Loucy (cell line): Measurements from ENCODE around the gene RFNG.
A peak's percentile ranks its signal among the peaks of the same experiment; 100 is the strongest.

Experiments
- H2AFZ ChIP-seq: fragments of 200-600 bp; sonication (generic); 2 replicates; pipeline ENCODE4 v1.6.0; 2016; ENCODE audit warnings: antibody characterized with exemption, mild to moderate bottlenecking, low read length, moderate library complexity
- H3F3A ChIP-seq: fragments of 200-600 bp; 2 replicates; pipeline ENCODE4 v1.6.0; 2016; ENCODE audit warnings: antibody characterized with exemption, low read depth, mild to moderate bottlenecking
- H3K27me3 ChIP-seq: fragments of 200-600 bp; sonication (generic); 2 replicates; pipeline ENCODE4 v1.6.1; 2014; ENCODE audit warnings: low read length, mild to moderate bottlenecking; ENCODE audit not compliant: insufficient read depth, poor library complexity, severe bottlenecking
- H3K36me3 ChIP-seq: fragments of 200-600 bp; sonication (generic); 2 replicates; pipeline ENCODE4 v1.6.1; 2016; ENCODE audit warnings: low read length; ENCODE audit not compliant: insufficient read depth
- H3K4me1 ChIP-seq: fragments of 200-600 bp; sonication (generic); 2 replicates; pipeline ENCODE4 v1.5.1; 2014; ENCODE audit warnings: low read length, mild to moderate bottlenecking; ENCODE audit not compliant: insufficient read depth, poor library complexity, severe bottlenecking
- H3K4me2 ChIP-seq: fragments of 200-600 bp; sonication (generic); 2 replicates; pipeline ENCODE4 v1.6.0; 2014; ENCODE audit warnings: antibody characterized with exemption, low read length, low read depth, mild to moderate bottlenecking; ENCODE audit not compliant: poor library complexity, severe bottlenecking
- H3K4me3 ChIP-seq: fragments of 200-600 bp; sonication (generic); 2 replicates; pipeline ENCODE4 v1.5.1; 2014; ENCODE audit warnings: low read length, mild to moderate bottlenecking, mixed read lengths; ENCODE audit not compliant: poor library complexity, severe bottlenecking
- H3K79me2 ChIP-seq: fragments of 200-600 bp; sonication (generic); 2 replicates; pipeline ENCODE4 v1.6.1; 2014; ENCODE audit warnings: low read length; ENCODE audit not compliant: insufficient read depth
- H3K9ac ChIP-seq: fragments of 200-600 bp; sonication (generic); 2 replicates; pipeline ENCODE4 v1.6.0; 2014; ENCODE audit warnings: mild to moderate bottlenecking, low read depth, low read length, moderate library complexity; ENCODE audit not compliant: poor library complexity, severe bottlenecking
- H3K9me2 ChIP-seq: fragments of 200-600 bp; sonication (generic); replicated peaks from 2 replicates; pipeline ENCODE4 v1.6.1; 2016; ENCODE audit warnings: low read depth, low read length, mixed read lengths
- H3K9me3 ChIP-seq: fragments of 200-600 bp; sonication (generic); 2 replicates; pipeline ENCODE4 v1.6.1; 2014; ENCODE audit warnings: mild to moderate bottlenecking, antibody characterized with exemption, low read length, low read depth; ENCODE audit not compliant: insufficient read depth
- H4K20me1 ChIP-seq: fragments of 200-600 bp; sonication (generic); 2 replicates; pipeline ENCODE4 v1.6.0; 2014; ENCODE audit warnings: antibody characterized with exemption, low read length, mild to moderate bottlenecking; ENCODE audit not compliant: insufficient read depth, poor library complexity, severe bottlenecking
- CTCF ChIP-seq: fragments of 200-600 bp; sonication (generic); conservative IDR thresholded peaks from 2 replicates; pipeline ENCODE4 v1.5.1; 2014; ENCODE audit warnings: mild to moderate bottlenecking, antibody characterized with exemption, low read length
- EZH2phosphoT487 ChIP-seq: fragments of 200-600 bp; IDR thresholded peaks from 2 replicates; pipeline ENCODE4 v1.6.1; 2018; ENCODE audit warnings: antibody characterized with exemption, mild to moderate bottlenecking, moderate library complexity, borderline replicate concordance

The RFNG gene

DNA sequence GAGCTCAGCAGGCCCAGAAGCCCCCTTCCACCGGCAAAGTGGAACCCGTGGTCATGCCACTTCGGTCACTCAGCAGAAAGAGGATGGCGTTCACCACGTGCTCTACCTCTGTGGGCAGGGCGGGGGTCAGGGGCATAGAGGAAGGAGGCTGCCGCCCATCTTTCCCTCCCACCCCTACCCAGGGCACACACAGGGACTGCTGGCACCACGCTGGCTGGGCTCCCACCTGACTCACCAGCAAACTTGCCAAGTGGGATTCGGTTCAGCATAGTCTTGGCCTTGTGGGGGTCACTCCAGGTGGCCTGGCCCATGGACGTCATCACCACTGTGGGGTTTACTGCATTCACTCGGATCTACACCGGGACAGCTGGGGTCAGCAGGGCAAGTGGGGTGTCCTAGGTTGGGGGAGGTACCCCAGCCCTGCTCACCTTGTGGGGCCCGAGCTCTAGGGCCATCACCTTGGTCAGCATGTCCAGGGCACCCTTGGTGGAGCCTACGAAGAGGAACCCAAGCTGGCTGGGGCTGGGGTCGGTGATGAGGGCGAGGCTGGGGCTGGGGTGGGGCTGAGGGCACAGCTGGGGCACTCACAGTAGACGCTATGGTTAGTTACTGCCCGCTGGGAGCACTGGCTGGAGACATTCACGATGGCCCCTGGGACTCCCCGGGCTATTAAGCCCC, 15.5 kb downstream of the RFNG start:
- H3K9me2 ChIP-seq, result no peaks in the 10 kb centered on the region
- H3K36me3 ChIP-seq, result no peaks in the 10 kb centered on the region
- peak overlapping the region; percentile 89 for H3K9ac ChIP-seq
- no peak overlapping the region for H2AFZ ChIP-seq
- H3K4me2 ChIP-seq, result peak overlapping the region; percentile 94
- peaks cover 7% of the 10 kb centered on the region for H4K20me1 ChIP-seq
- peaks cover 11% of the 10 kb centered on the region for H3K4me1 ChIP-seq
- no peaks in the 10 kb centered on the region for H3K27me3 ChIP-seq
- H3F3A ChIP-seq, result no peaks in the 10 kb centered on the region
- H3K4me3 ChIP-seq, result peak overlapping the region; percentile 90
- no peaks in the 10 kb centered on the region for H3K9me3 ChIP-seq
- TF ChIP-seq EZH2phosphoT487, result no peak
- TF ChIP-seq CTCF, result no peak
- H3K79me2 ChIP-seq, result peaks cover 7% of the 10 kb centered on the region; the same call in 1 of the 2 replicates

GRCh38 chr17:82035488-82035887, 16.1 kb downstream of the RFNG start:
- peaks cover 11% of the 10 kb centered on the region for H3K4me1 ChIP-seq
- H3K9ac ChIP-seq, result no peak overlapping the region
- TF ChIP-seq EZH2phosphoT487 (no peak), CTCF (no peak)
- no peaks in the 10 kb centered on the region for H3K9me2 ChIP-seq
- H3K4me2 ChIP-seq, result no peak overlapping the region
- no peaks in the 10 kb centered on the region for H3K27me3 ChIP-seq
- no peaks in the 10 kb centered on the region for H3K9me3 ChIP-seq
- no peaks in the 10 kb centered on the region for H3K36me3 ChIP-seq
- no peak overlapping the region for H3K4me3 ChIP-seq
- H2AFZ ChIP-seq, result no peak overlapping the region
- H3F3A ChIP-seq, result no peaks in the 10 kb centered on the region
- H3K79me2 ChIP-seq, result peaks cover 7% of the 10 kb centered on the region; the same call in 1 of the 2 replicates
- peaks cover 7% of the 10 kb centered on the region for H4K20me1 ChIP-seq

GRCh38 chr17:82034371-82035011, 17.1 kb downstream of the RFNG start:
- Histone ChIP-seq H3K27me3 (no peaks in the 10 kb centered on the region), H3K9me3 (no peaks in the 10 kb centered on the region), H3K36me3 (no peaks in the 10 kb centered on the region), H3K79me2 (peaks cover 7% of the 10 kb centered on the region; the same call in 1 of the 2 replicates), H3K4me1 (peaks cover 11% of the 10 kb centered on the region), H3F3A (no peaks in the 10 kb centered on the region), H3K4me2 (no peak overlapping the region), H2AFZ (no peak overlapping the region), H4K20me1 (peaks cover 7% of the 10 kb centered on the region), H3K9ac (no peak overlapping the region), H3K4me3 (no peak overlapping the region), H3K9me2 (no peaks in the 10 kb centered on the region)
- TF ChIP-seq EZH2phosphoT487 (no peak), CTCF (no peak)
